HG03060 (cell line): Measurements from ENCODE around the gene POMT1.
"Not testable (repeated sequence)": the region's sequence is repeated elsewhere in the genome, so short reads cannot be mapped to it uniquely, and the experiment has no call there.

Source experiments
- ATAC-seq: cut with Tn5 transposase; IDR thresholded peaks from one replicate; pipeline ENCODE4 v1.9.1; 2021; ENCODE audit warnings: low read depth, moderate number of reproducible peaks; ENCODE audit not compliant: unreplicated experiment

POMT1 gene

GRCh38 chr9:131549186-131549585, 46.5 kb downstream of the POMT1 start:
- not testable (repeated sequence) for ATAC-seq

GRCh38 chr9:131550465-131550864, 47.7 kb downstream of the POMT1 start:
- ATAC-seq, result not testable (repeated sequence)

GRCh38 chr9:131552030-131552429, 49.3 kb downstream of the POMT1 start:
- no peak for ATAC-seq

GRCh38 chr9:131554087-131554842, 51.5 kb downstream of the POMT1 start:
- no peak for ATAC-seq

GRCh38 chr9:131554843-131555351, 52.2 kb downstream of the POMT1 start:
- no peak for ATAC-seq

GRCh38 chr9:131555841-131556673, 53.3 kb downstream of the POMT1 start:
- no peak for ATAC-seq

GRCh38 chr9:131557855-131558548, 55.3 kb downstream of the POMT1 start:
- no peak for ATAC-seq

GRCh38 chr9:131559421-131560000, 56.8 kb downstream of the POMT1 start:
- no peak for ATAC-seq

GRCh38 chr9:131562032-131562959, 59.6 kb downstream of the POMT1 start:
- no peak for ATAC-seq

- ATAC-seq, result no peak
Measured at GRCh38 chr9:131565369-131565768, 62.7 kb downstream of the POMT1 start.

- no peak for ATAC-seq
Measured at GRCh38 chr9:131566158-131566557, 63.4 kb downstream of the POMT1 start.

GRCh38 chr9:131567910-131568309, 65.2 kb downstream of the POMT1 start:
- ATAC-seq, result no peak
